ENCODE measurements around the gene SYT5.

- TF ChIP-seq POLR2A (IDR thresholded peaks at IDR 0.05) (no peak), CTCF (IDR thresholded peaks at IDR 0.05) (no peak), EP300 (IDR thresholded peaks at IDR 0.05; ENCODE audit: low read depth) (no peak), POLR2AphosphoS5 (IDR thresholded peaks at IDR 0.05) (no peak)
These were observed 8.6 kb downstream of the SYT5 start for GRCh38 chr19:55171440-55171839.

Measured in transverse colon (tissue), 4 donors.